Neural progenitor cell (in vitro differentiated cells): ENCODE results near the gene DOCK7. TPM values are rescaled to one million over a fixed set of nuclear protein-coding genes. Genes with fewer than 3 reads are reported as not detected.
A peak's percentile ranks its signal among the peaks of the same experiment; 100 is the strongest.
"Not testable (repeated sequence)": the region's sequence is repeated elsewhere in the genome, so short reads cannot be mapped to it uniquely, and the experiment has no call there.

Experiments used
- DNase-seq: peaks from one replicate; pipeline ENCODE4 v3.0.0-alpha.2; 2016; ENCODE audit warnings: low spot score
- H2AFZ ChIP-seq: fragments of 200-600 bp; sonication (generic); replicated peaks from 2 replicates; pipeline ENCODE4 v1.6.1; 2016; ENCODE audit warnings: antibody characterized with exemption
- H3F3A ChIP-seq: fragments of 200-600 bp; sonication (generic); 2 replicates; pipeline ENCODE4 v1.6.1; 2016; ENCODE audit warnings: antibody characterized with exemption, low read depth
- H3K27ac ChIP-seq: fragments of 200-600 bp; sonication (generic); 2 replicates; pipeline ENCODE4 v1.5.1; 2016; ENCODE audit warnings: mild to moderate bottlenecking
- H3K27me3 ChIP-seq: fragments of 200-600 bp; sonication (generic); 2 replicates; pipeline ENCODE4 v1.6.1; 2016; ENCODE audit warnings: mild to moderate bottlenecking, moderate library complexity
- H3K36me3 ChIP-seq: fragments of 200-600 bp; sonication (generic); 2 replicates; pipeline ENCODE4 v1.5.1; 2016
- H3K4me1 ChIP-seq: fragments of 200-600 bp; sonication (generic); 2 replicates; pipeline ENCODE4 v1.6.1; 2016; ENCODE audit warnings: mixed run types
- H3K4me2 ChIP-seq: fragments of 200-600 bp; sonication (generic); 2 replicates; pipeline ENCODE4 v1.6.1; 2016
- H3K4me3 ChIP-seq: fragments of 200-600 bp; sonication (generic); 2 replicates; pipeline ENCODE4 v1.5.1; 2016
- H3K79me2 ChIP-seq: fragments of 200-600 bp; sonication (generic); 2 replicates; pipeline ENCODE4 v1.6.1; 2016; ENCODE audit warnings: low read depth
- H3K9ac ChIP-seq: fragments of 200-600 bp; sonication (generic); 2 replicates; pipeline ENCODE4 v1.6.1; 2016
- H3K9me3 ChIP-seq: fragments of 200-600 bp; sonication (generic); 2 replicates; pipeline ENCODE4 v1.5.1; 2016; ENCODE audit warnings: low read depth
- H4K20me1 ChIP-seq: fragments of 200-600 bp; sonication (generic); 2 replicates; pipeline ENCODE4 v1.6.1; 2016; ENCODE audit warnings: low read depth
- H3K27ac Mint-ChIP-seq: 3 replicates; pipeline ENCODE4 v1.8.0; 2021; ENCODE audit warnings: mixed read lengths
- H3K27me3 Mint-ChIP-seq: 2 replicates; pipeline ENCODE4 v1.8.0; 2022; ENCODE audit warnings: low read depth, mild to moderate bottlenecking, inconsistent platforms, moderate library complexity, mixed read lengths; ENCODE audit not compliant: insufficient read depth
- H3K36me3 Mint-ChIP-seq: 3 replicates; pipeline ENCODE4 v1.8.0; 2021; ENCODE audit warnings: mixed read lengths
- H3K4me1 Mint-ChIP-seq: 3 replicates; pipeline ENCODE4 v1.8.0; 2021; ENCODE audit warnings: mixed read lengths
- H3K4me3 Mint-ChIP-seq: 3 replicates; pipeline ENCODE4 v1.8.0; 2021; ENCODE audit warnings: mild to moderate bottlenecking, moderate library complexity, mixed read lengths
- H3K9me3 Mint-ChIP-seq: 3 replicates; pipeline ENCODE4 v1.8.0; 2020; ENCODE audit warnings: mixed read lengths
- CTCF ChIP-seq: fragments of 200-600 bp; sonication (generic); IDR thresholded peaks from 2 replicates; pipeline ENCODE4 v1.5.1; 2017; ENCODE audit warnings: antibody characterized with exemption, mild to moderate bottlenecking
- EZH2 ChIP-seq: fragments of 200-600 bp; sonication (generic); IDR thresholded peaks from 2 replicates; pipeline ENCODE4 v1.6.1; 2017; ENCODE audit warnings: antibody characterized with exemption, mild to moderate bottlenecking, moderate library complexity
- EZH2phosphoT487 ChIP-seq: fragments of 200-600 bp; sonication (generic); IDR thresholded peaks from 2 replicates; pipeline ENCODE4 v1.6.1; 2017; ENCODE audit warnings: antibody characterized with exemption
- total RNA-seq: library from RNA; depleted of rRNA; stranded (reverse); fragments of >200 nt; gene quantifications from 2 replicates; pipeline ENCODE4 v1.2.3, GENCODE V29; 2015; ENCODE audit warnings: low replicate concordance

The DOCK7 gene
- total RNA-seq, 1 donor from 2014 or later, result 92.7 TPM

GRCh38 chr1:62723883-62724282 is 35.7 kb upstream of the DOCK7 start:
- Histone ChIP-seq H3K27ac (no peak overlapping the region), H3K79me2 (no peaks in the 10 kb centered on the region), H3F3A (peaks cover 30% of the 10 kb centered on the region), H3K4me2 (no peak overlapping the region), H3K4me3 (no peak overlapping the region), H2AFZ (no peak overlapping the region), H3K9ac (no peak overlapping the region), H4K20me1 (no peaks in the 10 kb centered on the region), H3K4me1 (peaks cover 26% of the 10 kb centered on the region), H3K9me3 (no peaks in the 10 kb centered on the region), H3K27me3 (no peaks in the 10 kb centered on the region), H3K36me3 (no peaks in the 10 kb centered on the region)
- no peak for DNase-seq
- H3K4me1 Mint-ChIP-seq, result peaks cover 49% of the 10 kb centered on the region
- H3K27me3 Mint-ChIP-seq, result peaks cover 2% of the 10 kb centered on the region
- H3K4me3 Mint-ChIP-seq, result no peak overlapping the region
- H3K9me3 Mint-ChIP-seq, result no peaks in the 10 kb centered on the region
- no peaks in the 10 kb centered on the region for H3K36me3 Mint-ChIP-seq
- TF ChIP-seq CTCF (no peak), EZH2phosphoT487 (no peak), EZH2 (no peak)
- H3K27ac Mint-ChIP-seq, result peak overlapping the region; percentile 57

- Histone ChIP-seq H3K4me3 (no peak overlapping the region), H3F3A (peaks cover 27% of the 10 kb centered on the region), H3K36me3 (no peaks in the 10 kb centered on the region), H3K4me2 (no peak overlapping the region), H3K4me1 (peaks cover 26% of the 10 kb centered on the region), H3K27me3 (no peaks in the 10 kb centered on the region), H3K79me2 (no peaks in the 10 kb centered on the region), H4K20me1 (no peaks in the 10 kb centered on the region), H3K9me3 (no peaks in the 10 kb centered on the region), H3K27ac (no peak overlapping the region), H3K9ac (no peak overlapping the region), H2AFZ (no peak overlapping the region)
- Mint-ChIP-seq H3K27me3 (peaks cover 2% of the 10 kb centered on the region), H3K36me3 (no peaks in the 10 kb centered on the region), H3K27ac (no peak overlapping the region), H3K4me3 (no peak overlapping the region), H3K4me1 (peaks cover 44% of the 10 kb centered on the region), H3K9me3 (no peaks in the 10 kb centered on the region)
- no peak for DNase-seq
- TF ChIP-seq EZH2phosphoT487 (no peak), CTCF (no peak), EZH2 (no peak)
These were observed 34.6 kb upstream of the DOCK7 start for GRCh38 chr1:62722796-62723195.

GRCh38 chr1:62720946-62721554 is 32.9 kb upstream of the DOCK7 start:
- H3K27me3 ChIP-seq, result no peaks in the 10 kb centered on the region
- no peak for TF ChIP-seq EZH2
- no peak for TF ChIP-seq EZH2phosphoT487
- TF ChIP-seq CTCF, result no peak
- H3K36me3 ChIP-seq, result no peaks in the 10 kb centered on the region
- H3F3A ChIP-seq, result peaks cover 22% of the 10 kb centered on the region
- H3K4me3 ChIP-seq, result no peak overlapping the region
- peak overlapping the region; percentile 32 for H3K4me2 ChIP-seq
- DNase-seq, result no peak
- H3K36me3 Mint-ChIP-seq, result no peaks in the 10 kb centered on the region
- peak overlapping the region; percentile 61 for H3K27ac Mint-ChIP-seq
- H3K9me3 Mint-ChIP-seq, result no peaks in the 10 kb centered on the region
- no peaks in the 10 kb centered on the region for H3K9me3 ChIP-seq
- peaks cover 2% of the 10 kb centered on the region for H3K27me3 Mint-ChIP-seq
- H4K20me1 ChIP-seq, result no peaks in the 10 kb centered on the region
- H3K4me3 Mint-ChIP-seq, result no peak overlapping the region
- peaks cover 34% of the 10 kb centered on the region for H3K4me1 Mint-ChIP-seq
- H3K4me1 ChIP-seq, result peaks cover 24% of the 10 kb centered on the region
- no peak overlapping the region for H3K9ac ChIP-seq
- no peaks in the 10 kb centered on the region for H3K79me2 ChIP-seq
- H3K27ac ChIP-seq, result peak overlapping the region; percentile 43
- no peak overlapping the region for H2AFZ ChIP-seq

- H3K4me1 Mint-ChIP-seq, result peaks cover 14% of the 10 kb centered on the region
- H3K9ac ChIP-seq, H3K4me3 Mint-ChIP-seq, H3K4me3 ChIP-seq, H3K27ac Mint-ChIP-seq, H3F3A ChIP-seq, DNase-seq, H3K79me2 ChIP-seq, H3K27ac ChIP-seq, H3K36me3 Mint-ChIP-seq, H3K27me3 ChIP-seq, H3K9me3 Mint-ChIP-seq, H3K27me3 Mint-ChIP-seq, H3K4me2 ChIP-seq, H3K36me3 ChIP-seq, H2AFZ ChIP-seq, H3K9me3 ChIP-seq, H4K20me1 ChIP-seq: not testable (repeated sequence)
- H3K4me1 ChIP-seq, result peaks cover 11% of the 10 kb centered on the region
These were observed 30.2 kb upstream of the DOCK7 start for GRCh38 chr1:62718400-62718799.
